ENCODE data around the gene CDKAL1. TPM values are rescaled to one million over a fixed set of nuclear protein-coding genes. Genes with fewer than 3 reads are reported as not detected.

CDKAL1 gene
- total and polyA plus RNA-seq, 2 of the 8 experiments (the other 6 are each of a cell fraction or from before 2014, with no cell fraction given) = 8.4 to 24.6 TPM

GRCh38 chr6:20658516-20658915, 124.3 kb downstream of the CDKAL1 start:
- H3K36me3 ChIP-seq (ENCODE audit: control insufficient read depth in 2 of 4, insufficient read depth in 4 of 4, low read length in 3 of 4) = no peaks in the 10 kb centered on the region
- H3K23ac ChIP-seq (ENCODE audit: insufficient read length) = no peak overlapping the region
- H2AK5ac ChIP-seq (ENCODE audit: low read depth, low read length) = no peak overlapping the region
- H3K9me3 ChIP-seq (ENCODE audit: insufficient read depth in 2 of 2, low read depth in 1 of 2, low read length in 1 of 2) = no peaks in the 10 kb centered on the region
- 99% methylated on average over 5 of the region's 5 CpGs; no CpG with 5 or more reads in 1 of the 2 experiments for WGBS, 2 experiments (ENCODE audit: extremely low coverage in 1 of 2, insufficient coverage in 1 of 2, insufficient read length in 1 of 2, insufficient replicate concordance in 2 of 2, low coverage in 1 of 2, low lambda C conversion rate in 2 of 2, missing lambda C conversion rate in 1 of 2)
- H2BK5ac ChIP-seq (ENCODE audit: low read depth, low read length) = no peak overlapping the region
- no peak overlapping the region for H2AFZ ChIP-seq (ENCODE audit: low read length)
- peaks cover 0 to 4% (median under 1%) of the 10 kb centered on the region in 4 experiments; a peak in 1 of 7 replicates for H3K4me1 ChIP-seq (replicated peaks in 1 of 4; ENCODE audit: control insufficient read depth in 3 of 4, insufficient read depth in 4 of 4, low read length in 3 of 4)
- no peak overlapping the region for H3K4ac ChIP-seq (replicated peaks; ENCODE audit: insufficient read length, low read depth, low read length)
- H4K8ac ChIP-seq (ENCODE audit: extremely low read depth, insufficient read depth, low read length) = no peak overlapping the region
- no peak overlapping the region for H2BK15ac ChIP-seq (ENCODE audit: low read length)
- H3K27ac ChIP-seq (ENCODE audit: low read depth, low read length) = no peak overlapping the region
- H3K4me3 ChIP-seq (ENCODE audit: extremely low read depth in 1 of 4, insufficient read depth in 2 of 4, low read depth in 3 of 4, low read length in 4 of 4) = no peak overlapping the region
- no peak for TF ChIP-seq BCL11A (IDR thresholded peaks at IDR 0.05; ENCODE audit: low read depth in 2 of 2, low read length in 2 of 2)
- TF ChIP-seq E2F6 (IDR thresholded peaks at IDR 0.05) = no peak
- no peak for TF ChIP-seq ASH2L (IDR thresholded peaks at IDR 0.05; ENCODE audit: low read length)
- no peak for TF ChIP-seq SAP30 (IDR thresholded peaks at IDR 0.05; ENCODE audit: insufficient read depth, insufficient replicate concordance, low read length)
- no peak for TF ChIP-seq CTBP2 (IDR thresholded peaks at IDR 0.05; ENCODE audit: borderline replicate concordance, insufficient read depth, insufficient read length, low read length)
- no peak for TF ChIP-seq JUN (IDR thresholded peaks at IDR 0.05; ENCODE audit: low read depth, low read length)
- TF ChIP-seq SP2 (IDR thresholded peaks at IDR 0.05; ENCODE audit: low read length) = no peak
- H4K20me1 ChIP-seq (replicated peaks in 1 of 2; ENCODE audit: control insufficient read depth in 1 of 2, insufficient read depth in 2 of 2, low read length in 2 of 2) = no peaks in the 10 kb centered on the region
- no peak overlapping the region for H3K9ac ChIP-seq (replicated peaks in 1 of 4; ENCODE audit: extremely low read depth in 1 of 4, low read depth in 3 of 4, low read length in 3 of 4)
- no peaks in the 10 kb centered on the region for H3K23me2 ChIP-seq (ENCODE audit: low read depth, low read length)
- DNase-seq (ENCODE audit: low read depth in 1 of 2, low spot score in 2 of 2) (no peak), FAIRE-seq (no peak)
- no peak overlapping the region for H2BK12ac ChIP-seq (ENCODE audit: low read depth, low read length)
- no peak overlapping the region for H4K5ac ChIP-seq (ENCODE audit: insufficient read length, low read depth, low read length)
- no peaks in the 10 kb centered on the region for H3K79me1 ChIP-seq (ENCODE audit: low read depth, low read length)
- no peaks in the 10 kb centered on the region for H3K27me3 ChIP-seq (replicated peaks in 1 of 4; ENCODE audit: control insufficient read depth in 3 of 4, extremely low read depth in 1 of 4, insufficient read depth in 3 of 4, low read length in 3 of 4)
- peaks cover 0 to 7% of the 10 kb centered on the region in 2 experiments; a peak in 1 of 4 replicates for H3K79me2 ChIP-seq (ENCODE audit: control insufficient read depth in 1 of 2, insufficient read depth in 2 of 2, low read length in 2 of 2)
- H3K4me2 ChIP-seq (ENCODE audit: insufficient read depth in 1 of 2, low read depth in 2 of 2, low read length in 2 of 2) = no peak overlapping the region
- no peak overlapping the region for H3K18ac ChIP-seq (ENCODE audit: extremely low read depth, low read length)
- H2BK120ac ChIP-seq (replicated peaks; ENCODE audit: low read depth, low read length) = no peak overlapping the region
- no peak overlapping the region for H3K14ac ChIP-seq (ENCODE audit: insufficient read length)
- ChIA-PET CTCF (ENCODE audit: partially characterized antibody) (no interaction called here), POLR2A (ENCODE audit: partially characterized antibody) (no interaction called here)
- no peak overlapping the region for H3K56ac ChIP-seq (replicated peaks; ENCODE audit: insufficient read length, low read depth, low read length)
- no peak overlapping the region for H2BK20ac ChIP-seq (ENCODE audit: low read length)
- H4K91ac ChIP-seq (replicated peaks; ENCODE audit: insufficient read length, low read length) = no peak overlapping the region

Data from H1 (cell line).